Bronchial epithelial cell (primary cell): ENCODE results near the gene RNFT2. TPM values are rescaled to one million over a fixed set of nuclear protein-coding genes. Genes with fewer than 3 reads are reported as not detected.

Source experiments
- DNase-seq: peaks from one replicate; pipeline ENCODE4 v3.0.0-alpha.2; 2010; ENCODE audit warnings: low read depth
- FAIRE-seq: peaks from 2 replicates; lab custom pipeline; 2011; peaks lifted over from hg19 to GRCh38; lab: Jason Lieb, UNC
- H3K27me3 ChIP-seq: 2 replicates; pipeline ENCODE4 v1.5.1; 2011; ENCODE audit warnings: low read length; ENCODE audit not compliant: control insufficient read depth, insufficient read depth
- H3K36me3 ChIP-seq: 2 replicates; pipeline ENCODE4 v1.5.1; 2011; ENCODE audit warnings: low read length; ENCODE audit not compliant: control insufficient read depth, insufficient read depth
- H3K4me3 ChIP-seq: 2 replicates; pipeline ENCODE4 v1.5.1; 2011; ENCODE audit warnings: mild to moderate bottlenecking, low read depth, low read length, control low read depth
- CTCF ChIP-seq: IDR thresholded peaks from 2 replicates; pipeline ENCODE4 v1.5.1; 2011; ENCODE audit warnings: mild to moderate bottlenecking, moderate library complexity, low read length, control low read depth, inconsistent platforms; ENCODE audit not compliant: insufficient read depth, severe bottlenecking
- total RNA-seq: library from RNA; depleted of rRNA; stranded (reverse); fragments of >200 nt; gene quantifications from 2 replicates; pipeline ENCODE4 v1.2.1, GENCODE V29; 2014

RNFT2 gene
- total RNA-seq, 1 donor from 2014 or later = 0.26 TPM

DNA sequence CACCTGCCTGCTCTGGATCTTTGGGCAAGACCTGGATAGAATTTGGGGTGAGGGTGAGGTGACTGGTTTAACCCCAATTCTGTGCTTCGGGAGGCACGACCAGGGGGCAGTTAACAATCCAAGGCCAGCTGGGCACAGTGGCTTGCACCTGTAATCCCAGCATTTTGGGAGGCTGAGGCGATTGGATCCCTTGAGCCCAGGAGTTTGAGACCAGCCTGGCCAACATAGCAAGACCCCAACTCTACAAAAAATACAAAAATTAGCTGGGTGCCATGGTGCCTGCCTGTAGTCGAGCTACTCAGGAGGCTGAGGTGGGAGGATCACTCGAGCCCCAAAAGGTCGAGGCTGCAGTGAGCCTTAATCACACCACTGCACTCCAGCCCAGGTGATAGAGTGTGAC is 105.0 kb downstream of the RNFT2 start:
- Histone ChIP-seq H3K36me3 (no peaks in the 10 kb centered on the region), H3K4me3 (no peak overlapping the region), H3K27me3 (no peaks in the 10 kb centered on the region)
- DNase-seq = no peak
- no peak for FAIRE-seq
- no peak for TF ChIP-seq CTCF

DNA sequence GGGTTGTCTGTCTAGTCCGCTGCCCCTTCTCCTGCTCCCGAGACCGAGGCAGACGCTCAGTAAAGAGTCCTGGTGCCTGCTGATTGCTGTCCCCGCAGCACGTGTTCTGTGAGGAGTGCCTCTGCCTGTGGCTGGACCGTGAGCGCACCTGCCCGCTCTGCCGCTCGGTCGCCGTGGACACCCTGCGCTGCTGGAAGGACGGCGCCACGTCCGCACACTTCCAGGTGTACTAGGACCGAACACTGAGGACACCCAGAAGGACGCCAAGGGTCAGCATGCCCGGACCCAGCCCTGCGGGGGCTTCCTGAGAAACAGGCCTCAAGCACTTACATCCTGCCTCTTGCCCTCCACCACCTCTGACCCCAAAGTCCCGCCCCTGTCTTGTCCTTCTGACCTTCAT is 111.1 kb downstream of the RNFT2 start:
- Histone ChIP-seq H3K27me3 (no peaks in the 10 kb centered on the region), H3K4me3 (no peak overlapping the region), H3K36me3 (no peaks in the 10 kb centered on the region)
- DNase-seq (no peak), FAIRE-seq (no peak)
- TF ChIP-seq CTCF = no peak

DNA sequence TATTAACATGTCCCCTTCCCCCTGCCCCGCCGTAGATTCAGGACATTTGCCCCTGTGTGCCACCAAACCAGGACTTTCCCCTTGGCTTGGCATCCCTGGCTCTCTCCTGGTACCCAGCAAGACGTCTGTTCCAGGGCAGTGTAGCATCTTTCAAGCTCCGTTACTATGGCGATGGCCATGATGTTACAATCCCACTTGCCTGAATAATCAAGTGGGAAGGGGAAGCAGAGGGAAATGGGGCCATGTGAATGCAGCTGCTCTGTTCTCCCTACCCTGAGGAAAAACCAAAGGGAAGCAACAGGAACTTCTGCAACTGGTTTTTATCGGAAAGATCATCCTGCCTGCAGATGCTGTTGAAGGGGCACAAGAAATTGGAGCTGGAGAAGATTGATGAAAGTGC is 114.2 kb downstream of the RNFT2 start:
- DNase-seq = no peak
- no peak overlapping the region for H3K4me3 ChIP-seq
- no peak for FAIRE-seq
- no peaks in the 10 kb centered on the region for H3K27me3 ChIP-seq
- no peaks in the 10 kb centered on the region for H3K36me3 ChIP-seq
- TF ChIP-seq CTCF = no peak

DNA sequence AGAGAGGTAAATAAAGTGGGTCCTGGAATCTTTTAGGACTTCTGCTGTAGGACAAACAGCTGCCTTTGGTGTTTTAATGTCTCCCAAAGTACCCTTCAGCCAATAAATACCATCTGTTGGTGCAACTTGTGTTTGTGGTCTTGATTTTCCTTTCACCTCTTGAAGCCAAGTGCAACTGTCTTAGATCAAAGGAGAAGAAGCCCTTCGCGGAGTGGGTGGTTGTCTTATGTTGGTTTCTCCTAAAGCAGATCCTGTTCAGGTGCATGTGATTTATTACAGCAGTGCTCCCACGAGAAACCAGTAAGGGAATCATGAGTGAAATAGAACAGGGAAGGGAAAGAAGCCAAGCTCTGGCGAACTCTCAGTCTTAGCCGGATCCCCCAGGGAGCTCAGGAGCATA is 115.4 kb downstream of the RNFT2 start:
- Histone ChIP-seq H3K27me3 (no peaks in the 10 kb centered on the region), H3K4me3 (no peak overlapping the region), H3K36me3 (no peaks in the 10 kb centered on the region)
- DNase-seq (no peak), FAIRE-seq (no peak)
- TF ChIP-seq CTCF = no peak

GRCh38 chr12:116855744-116856470 is 117.8 kb downstream of the RNFT2 start:
- DNase-seq (no peak), FAIRE-seq (no peak)
- H3K36me3 ChIP-seq = no peaks in the 10 kb centered on the region
- no peak overlapping the region for H3K4me3 ChIP-seq
- H3K27me3 ChIP-seq = no peaks in the 10 kb centered on the region
- no peak for TF ChIP-seq CTCF

DNA sequence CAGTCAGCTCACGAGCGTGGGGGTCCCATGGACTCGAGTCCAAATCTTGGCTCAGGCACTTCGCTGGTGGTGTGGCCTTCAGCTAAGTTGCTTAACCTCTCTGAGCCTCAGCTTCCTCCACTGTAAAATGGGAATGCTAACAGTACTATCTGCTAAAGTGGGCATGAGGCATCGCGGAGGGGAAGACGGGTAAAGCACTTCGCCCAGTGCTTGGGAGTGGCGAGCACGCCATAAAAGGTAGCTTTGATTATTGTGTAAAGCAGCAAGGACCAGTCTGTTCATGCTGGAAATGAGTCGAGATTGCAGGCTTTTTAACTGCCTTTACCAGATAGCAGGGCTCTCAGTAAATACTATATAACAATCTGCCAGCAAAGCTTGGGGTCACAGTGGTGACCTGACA is 118.6 kb downstream of the RNFT2 start:
- Histone ChIP-seq H3K36me3 (no peaks in the 10 kb centered on the region), H3K27me3 (no peaks in the 10 kb centered on the region), H3K4me3 (no peak overlapping the region)
- no peak for DNase-seq
- TF ChIP-seq CTCF = no peak
- no peak for FAIRE-seq
